H1 (cell line): Measurements from ENCODE around the gene SKP1. TPM values are rescaled to one million over a fixed set of nuclear protein-coding genes. Genes with fewer than 3 reads are reported as not detected.

Experiments used
- CBX8 ChIP-seq: fragments of 300-800, 300-1000 bp; sonication (generic); IDR thresholded peaks from 2 replicates; pipeline ENCODE4 v1.7.1; 2016; ENCODE audit warnings: low read depth, low read length, borderline replicate concordance
- CHD1 ChIP-seq: IDR thresholded peaks from 2 replicates; pipeline ENCODE4 v1.6.1; 2012; ENCODE audit warnings: low read depth, low read length, improper control_type of control experiment
- GABPA ChIP-seq: IDR thresholded peaks from 2 replicates; pipeline ENCODE4 v1.6.1; 2011; ENCODE audit warnings: mild to moderate bottlenecking, low read length, moderate library complexity, borderline replicate concordance; ENCODE audit not compliant: insufficient read depth
- RXRA ChIP-seq: IDR thresholded peaks from 2 replicates; pipeline ENCODE4 v1.6.1; 2011; ENCODE audit warnings: low read depth, mild to moderate bottlenecking, low read length, moderate library complexity; ENCODE audit not compliant: insufficient read depth
- SIX5 ChIP-seq: IDR thresholded peaks from 2 replicates; pipeline ENCODE4 v1.6.1; 2011; ENCODE audit warnings: mild to moderate bottlenecking, low read depth, low read length
- polyA plus RNA-seq, 7 experiments: library from polyadenylated mRNA; depleted of rRNA in 3 of 7; stranded (reverse) in 5 of 7; unstranded in 2 of 7; fragments of >200 nt in 5 of 7; fragments of 200-250 nt in 2 of 7; gene quantifications; 1 replicate in 5 of 7; 2 replicates in 1 of 7; 4 replicates in 1 of 7; pipeline versions ENCODE4 v1.2.1 to v1.2.3, GENCODE V29; 2011 to 2013; ENCODE audit warnings: missing spikeins in 2 of 7, mixed read lengths in 2 of 7
- total RNA-seq: library from RNA; stranded (reverse); fragmentation: NEBNext Ultra II Directional; extraction: Animal tissue kit (Norgen Biotek cat#: 25700); gene quantifications from 2 replicates; pipeline ENCODE4 v1.2.1, GENCODE V29; 2021

SKP1 gene
- total and polyA plus RNA-seq, 2 of the 8 experiments (the other 6 are each of a cell fraction or from before 2014, with no cell fraction given), result 163 to 332 TPM

- no peak for TF ChIP-seq RXRA
- TF ChIP-seq CHD1, result no peak
- TF ChIP-seq CBX8, result no peak
- no peak for TF ChIP-seq GABPA
- TF ChIP-seq SIX5, result no peak
These were observed 66.4 kb downstream of the SKP1 start (continued) for GRCh38 chr5:134110382-134110781.
